Measurements from ENCODE around the gene IPO4. TPM values are rescaled to one million over a fixed set of nuclear protein-coding genes. Genes with fewer than 3 reads are reported as not detected.
A peak's percentile ranks its signal among the peaks of the same experiment; 100 is the strongest.

Gene IPO4
- total RNA-seq, 1 experiment from 2014 or later, result 116 TPM

GRCh38 chr14:24160499-24160849, 28.1 kb downstream of the IPO4 start:
- no peak overlapping the region for H2BK120ac ChIP-seq (ENCODE audit: low read depth, low read length, poor library complexity, severe bottlenecking)
- no peaks in the 10 kb centered on the region for H3K9me3 Mint-ChIP-seq
- no peak overlapping the region for H2BK12ac ChIP-seq (ENCODE audit: insufficient read length, low read depth, low read length)
- H2AFZ ChIP-seq (ENCODE audit: low read length), result no peak overlapping the region
- TF ChIP-seq CTCF (conservative IDR thresholded peaks at IDR 0.05), result no peak
- no peak overlapping the region for H3T11ph ChIP-seq (ENCODE audit: low read length)
- DNase-seq, result no peak
- no CpG with 5 or more reads among the region's 4 CpGs for WGBS (ENCODE audit: extremely low coverage, insufficient read length, low lambda C conversion rate)
- no peak overlapping the region for H3K23ac ChIP-seq (ENCODE audit: insufficient read length, low read depth, low read length)
- no peak overlapping the region for H4K5ac ChIP-seq (ENCODE audit: insufficient read length, low read depth, low read length)
- no peak overlapping the region for H4K8ac ChIP-seq (replicated peaks; ENCODE audit: insufficient read length, low read depth, low read length)
- no peak overlapping the region for H3K56ac ChIP-seq (ENCODE audit: insufficient read length, low read depth, low read length)
- H3K4ac ChIP-seq (ENCODE audit: low read depth, low read length), result no peak overlapping the region
- no peaks in the 10 kb centered on the region for H4K20me1 ChIP-seq (ENCODE audit: control insufficient read depth, insufficient read depth, insufficient read length)
- H3K4me2 ChIP-seq (ENCODE audit: insufficient read depth, insufficient read length, low read length), result no peak overlapping the region
- H3K27ac Mint-ChIP-seq, result peak overlapping the region in 1 of 3 experiments; percentile 79; a peak in 1 of 7 replicates
- no peak overlapping the region for H2BK20ac ChIP-seq (ENCODE audit: low read depth, low read length, poor library complexity, severe bottlenecking)
- peaks cover 11 to 13% of the 10 kb centered on the region in 2 experiments for H3K4me1 Mint-ChIP-seq
- H3K9ac ChIP-seq (ENCODE audit: extremely low read depth, insufficient read length, low read length), result no peak overlapping the region
- no peaks in the 10 kb centered on the region; the same call in 1 of the 2 replicates for H3K27me3 Mint-ChIP-seq (ENCODE audit: low read depth)
- H2BK15ac ChIP-seq (ENCODE audit: low read depth, low read length), result no peak overlapping the region
- H4K91ac ChIP-seq (ENCODE audit: insufficient read length, low read depth, low read length), result no peak overlapping the region
- no peak overlapping the region for H3K18ac ChIP-seq (ENCODE audit: insufficient read length, low read depth, low read length)
- no peaks in the 10 kb centered on the region for H3K9me3 ChIP-seq (ENCODE audit: control insufficient read depth, low read depth, low read length)
- no peak overlapping the region for H3K27ac ChIP-seq (ENCODE audit: insufficient read length, low read depth, low read length)
- H3K79me2 ChIP-seq (ENCODE audit: insufficient read depth, low read length), result no peaks in the 10 kb centered on the region
- no peaks in the 10 kb centered on the region for H3K27me3 ChIP-seq (ENCODE audit: insufficient read depth, low read length)
- H2AK5ac ChIP-seq (ENCODE audit: insufficient read length, low read length), result no peak overlapping the region
- no peaks in the 10 kb centered on the region for H3K4me1 ChIP-seq (ENCODE audit: insufficient read depth, low read length)
- H3K14ac ChIP-seq (ENCODE audit: insufficient read depth, low read length), result no peak overlapping the region
- no peaks in the 10 kb centered on the region for H3K79me1 ChIP-seq (ENCODE audit: insufficient read depth, low read depth, low read length, poor library complexity, severe bottlenecking)
- peaks cover 27 to 64% (median 61%) of the 10 kb centered on the region in 3 experiments for H3K36me3 Mint-ChIP-seq (ENCODE audit: insufficient read depth in 1 of 3, low read depth in 3 of 3)
- H2BK5ac ChIP-seq (ENCODE audit: insufficient read length, low read length), result no peak overlapping the region
- H3K4me3 Mint-ChIP-seq, result no peak overlapping the region
- no peaks in the 10 kb centered on the region for H3K23me2 ChIP-seq (ENCODE audit: insufficient read length, low read depth, low read length, poor library complexity, severe bottlenecking)
